HL-60/S4 treated with phorbol 12-myristate 13-acetate at 8.2 ng/mL for 4 days and 3 days (cell line): Measurements from ENCODE around the gene C12orf56.
"Not testable (repeated sequence)": the region's sequence is repeated elsewhere in the genome, so short reads cannot be mapped to it uniquely, and the experiment has no call there.

Source experiments
- in situ Hi-C: fragments of 300-500 bp; cut with MboI; formaldehyde crosslinking; loops from 2 replicates; pipeline ENCODE4 v1.15.0; 2022; ENCODE audit warnings: low sequenced_read_pairs

C12orf56 gene

DNA sequence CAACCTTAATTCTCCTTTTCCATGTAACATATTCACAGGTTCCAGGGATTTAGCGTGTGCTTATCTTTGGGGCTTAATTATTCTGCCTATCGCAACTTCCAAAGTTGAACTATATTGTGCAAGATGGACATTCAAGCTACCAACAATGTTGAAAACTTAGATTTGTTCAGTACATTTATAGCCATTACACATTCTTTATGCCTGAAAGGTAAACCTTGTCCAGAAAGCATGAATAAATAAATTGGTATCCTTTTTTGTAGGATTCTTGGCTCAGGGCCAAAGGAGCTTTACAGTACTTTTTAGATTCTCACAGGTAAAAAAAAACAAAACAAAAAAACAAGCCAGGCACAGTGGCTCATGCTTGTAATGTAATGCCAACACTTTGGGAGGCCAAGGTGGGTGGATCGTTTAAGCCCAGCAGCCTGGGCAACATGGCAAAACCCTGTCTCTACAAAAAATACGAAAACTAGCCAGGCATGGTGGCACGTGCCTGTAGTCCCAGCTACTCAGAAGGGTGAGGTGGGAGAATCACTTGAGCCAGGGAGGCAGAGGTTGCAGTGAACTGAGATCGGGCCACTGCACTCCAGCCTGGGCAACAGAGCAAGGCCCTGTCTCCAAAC lies 3.3 kb downstream of the C12orf56 start:
- in situ Hi-C loops, result no loop called here

DNA sequence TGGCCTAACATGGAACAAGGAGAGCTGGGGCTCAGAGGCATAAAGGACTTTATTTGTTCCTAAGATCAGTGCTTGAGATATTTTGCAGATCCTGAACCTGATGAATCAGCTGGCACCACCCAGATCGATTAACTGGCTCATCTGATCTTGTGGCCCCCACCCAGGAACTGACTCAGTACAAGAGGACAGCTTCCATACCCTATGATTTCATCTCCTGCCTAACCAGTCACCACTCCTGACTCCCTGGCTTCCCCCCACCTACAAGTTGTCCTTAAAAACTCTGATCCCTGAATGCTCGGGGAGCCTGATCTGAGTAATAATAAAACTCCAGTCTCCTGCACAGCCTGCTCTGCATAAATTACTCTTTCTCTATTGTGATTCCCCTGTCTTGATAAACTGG lies 5.1 kb downstream of the C12orf56 start:
- in situ Hi-C loops, result no loop called here

DNA sequence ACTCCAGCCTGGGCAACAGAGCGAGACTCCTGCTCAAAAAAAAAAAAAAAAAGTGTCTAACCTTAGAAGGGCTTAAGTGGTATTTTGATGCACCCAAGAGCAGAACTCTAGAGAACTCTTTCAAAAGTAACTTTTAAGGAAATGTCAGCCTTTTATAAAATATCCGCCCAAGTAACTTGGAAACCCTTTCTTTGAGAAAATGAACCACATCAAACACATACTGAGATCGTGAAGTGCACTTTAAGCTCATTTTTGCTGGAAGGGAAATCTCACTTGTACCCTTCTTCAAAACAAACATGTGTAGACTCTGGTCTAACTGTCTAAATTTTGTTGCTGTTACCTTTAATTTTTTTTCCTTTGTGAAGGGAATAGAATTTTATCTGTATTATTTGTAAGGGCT lies 5.5 kb downstream of the C12orf56 start:
- in situ Hi-C loops, result no loop called here

DNA sequence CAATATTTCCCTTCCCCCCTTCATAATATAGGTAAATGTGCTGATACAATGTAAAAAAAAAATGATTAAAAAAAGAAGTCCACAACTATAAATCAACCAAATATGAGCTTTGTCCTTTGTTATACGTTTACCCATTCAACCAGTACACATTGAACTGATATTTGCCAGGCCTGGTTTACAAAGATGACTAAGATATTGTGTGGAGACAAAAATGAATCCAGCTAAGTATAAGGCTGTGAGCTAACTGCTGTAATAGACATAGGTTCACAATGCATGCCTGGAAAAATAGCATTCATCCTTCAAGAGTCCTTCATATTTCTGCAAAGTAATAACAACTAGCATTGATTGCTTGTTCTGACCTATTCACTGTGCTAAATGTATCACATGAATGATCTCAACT lies 6.9 kb downstream of the C12orf56 start:
- in situ Hi-C loops, result no loop called here

DNA sequence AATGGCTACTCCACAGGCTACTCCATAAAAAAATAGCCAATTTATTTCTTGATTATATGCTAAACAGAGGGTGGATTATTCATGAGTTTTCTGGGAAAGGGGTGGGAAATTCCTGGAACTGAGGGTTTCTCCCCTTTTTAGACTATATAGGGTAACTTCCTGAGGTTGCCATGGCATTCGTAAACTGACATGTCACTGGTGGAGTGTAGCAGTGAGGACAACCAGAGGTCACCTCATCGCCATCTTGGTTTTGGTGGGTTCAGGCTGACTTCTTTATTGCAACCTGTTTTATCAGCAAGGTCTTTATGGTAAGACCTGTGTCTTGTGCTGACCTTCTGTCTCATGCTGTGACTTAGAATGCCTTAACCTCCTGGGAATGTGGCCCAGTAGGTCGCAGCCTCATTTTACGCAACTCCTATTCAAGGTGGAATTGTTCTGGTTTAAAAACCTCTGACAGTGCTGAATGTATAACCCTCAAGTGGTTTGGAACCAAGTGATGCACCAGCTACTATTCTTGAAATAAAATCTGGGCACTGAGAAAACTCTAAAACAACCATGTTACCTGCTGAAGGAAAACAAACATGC lies 27.7 kb downstream of the C12orf56 start:
- in situ Hi-C loops, result no loop called here

DNA sequence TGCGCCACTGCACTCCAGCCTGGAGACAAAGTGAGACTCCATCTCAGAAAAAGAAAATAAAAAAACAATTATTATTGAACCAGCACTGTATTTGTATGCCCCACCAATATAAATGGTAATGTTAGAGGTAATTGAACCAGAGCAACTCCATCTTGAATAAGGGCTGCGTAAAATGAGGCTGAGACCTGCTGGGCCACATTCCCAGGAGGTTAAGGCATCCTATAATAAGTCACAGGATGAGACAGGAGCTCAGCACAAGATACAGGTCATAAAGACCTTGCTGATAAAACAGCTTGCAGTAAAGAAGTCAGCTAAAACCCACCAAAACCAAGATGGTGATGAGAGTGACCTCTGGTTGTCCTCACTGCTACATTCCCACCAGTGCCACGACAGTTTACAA lies 29.4 kb downstream of the C12orf56 start:
- in situ Hi-C loops, result not testable (repeated sequence)

DNA sequence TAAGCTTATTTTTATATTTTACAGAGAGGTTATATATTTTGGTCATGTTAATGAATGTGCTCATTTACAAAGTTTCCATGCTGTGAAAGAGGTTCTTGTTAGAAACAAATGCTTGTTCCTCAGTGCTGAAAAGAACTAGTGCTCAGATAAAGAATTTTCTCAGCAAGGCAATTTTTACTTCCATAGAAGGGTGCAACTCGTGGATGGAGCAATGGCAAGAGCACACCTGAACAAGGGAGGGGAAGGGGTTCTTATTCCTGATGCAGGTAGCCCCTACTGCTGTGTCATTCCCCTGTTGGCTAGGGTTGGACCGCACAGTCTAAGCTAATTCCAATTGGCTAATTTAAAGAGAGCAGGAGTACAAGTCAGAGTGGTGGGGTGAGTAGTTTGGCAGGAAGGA lies 34.3 kb downstream of the C12orf56 start:
- in situ Hi-C loops, result not testable (repeated sequence)

DNA sequence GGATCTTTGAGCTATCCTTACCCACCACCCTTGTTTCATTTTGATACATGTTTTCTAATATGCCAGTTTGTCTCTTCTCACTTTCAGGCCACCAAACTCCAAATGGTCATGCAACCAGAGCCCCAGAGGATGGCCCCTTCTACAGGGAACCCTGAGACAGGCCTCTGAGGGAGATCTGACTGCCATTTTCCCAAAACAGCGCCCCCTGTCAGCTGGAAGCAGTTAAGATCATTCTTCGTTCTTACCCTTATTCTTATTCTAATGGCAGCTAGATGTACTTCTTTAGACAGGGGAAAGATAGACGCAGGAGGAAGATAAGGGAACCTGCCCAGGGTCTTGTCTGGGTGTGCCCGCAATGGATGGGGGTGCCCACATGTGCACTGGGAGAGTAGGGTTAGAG lies 38.4 kb downstream of the C12orf56 start:
- in situ Hi-C loops, result no loop called here

DNA sequence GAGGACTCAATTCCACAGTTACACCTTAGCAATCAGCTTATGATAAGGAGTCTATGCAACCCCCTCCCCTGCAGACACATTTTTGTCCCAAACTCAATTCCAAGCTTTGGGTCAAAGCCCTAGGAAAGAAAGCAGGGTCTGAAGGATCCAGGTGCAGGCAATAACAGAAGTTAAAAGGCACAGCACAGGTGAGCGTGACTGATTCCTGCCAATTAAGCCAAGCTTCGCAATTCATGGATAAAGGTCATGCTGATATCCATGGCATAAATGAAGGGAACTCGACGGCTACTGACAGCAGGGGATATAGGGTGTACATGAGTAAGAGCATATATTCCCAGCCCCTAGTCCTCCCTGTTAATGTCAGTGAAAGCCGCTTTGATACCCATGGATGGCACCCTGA lies 39.3 kb downstream of the C12orf56 start:
- in situ Hi-C loops, result no loop called here

DNA sequence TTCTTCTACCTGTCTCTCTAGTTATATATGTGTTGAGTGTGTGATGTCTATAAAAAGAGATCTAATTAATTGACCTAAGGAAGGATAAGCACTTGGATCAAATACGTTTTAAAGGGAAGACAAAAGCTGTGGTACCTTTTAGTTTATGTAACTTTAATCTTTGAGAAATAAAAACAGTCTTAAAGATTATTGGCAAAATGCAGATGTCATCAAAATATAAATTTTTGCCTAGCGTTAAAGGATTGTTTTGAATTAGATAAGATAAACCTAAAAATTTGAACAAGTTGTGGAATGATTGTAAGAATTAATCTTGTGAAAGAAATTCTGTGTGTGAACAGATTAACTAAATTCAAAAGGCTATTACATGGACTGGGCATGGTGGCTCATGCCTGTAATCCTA lies 42.9 kb downstream of the C12orf56 start:
- in situ Hi-C loops, result no loop called here

DNA sequence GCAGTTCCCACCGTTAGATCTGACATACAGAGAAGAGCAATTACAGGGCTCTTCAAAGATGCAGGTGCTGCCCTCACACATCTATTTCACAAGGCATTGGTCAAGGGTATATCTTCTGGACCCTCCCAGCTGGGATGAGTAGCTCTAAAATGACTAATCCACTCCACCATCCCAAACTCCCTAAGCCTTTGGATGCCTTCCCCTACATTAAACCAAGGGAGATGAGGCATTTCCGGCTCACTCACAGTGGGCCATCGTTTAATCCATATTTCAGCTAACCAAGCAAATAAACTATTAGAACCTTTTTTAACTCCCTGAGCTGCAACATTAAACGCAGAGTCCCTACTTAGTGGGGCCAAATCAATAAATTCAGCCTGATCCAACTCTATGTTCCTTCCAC lies 45.9 kb downstream of the C12orf56 start:
- in situ Hi-C loops, result not testable (repeated sequence)

DNA sequence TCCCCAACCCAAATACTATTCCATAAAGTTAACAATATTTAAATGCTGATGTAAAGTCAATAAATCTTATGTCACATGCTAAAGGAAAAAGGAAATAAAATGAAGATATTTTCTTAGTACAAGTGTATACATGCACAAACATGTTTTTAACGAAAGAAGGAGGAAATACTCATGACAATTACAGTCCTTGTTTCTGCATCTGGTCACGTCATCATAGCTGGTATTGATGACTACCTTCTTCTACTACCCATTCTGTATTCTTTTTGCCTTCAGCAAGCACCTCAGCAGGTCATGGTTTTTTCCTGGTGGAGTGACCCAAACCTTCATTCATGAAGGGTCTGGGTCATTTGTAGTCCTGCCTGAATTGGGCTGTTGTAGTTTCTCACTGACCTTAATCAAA lies 50.0 kb downstream of the C12orf56 start:
- in situ Hi-C loops, result not testable (repeated sequence)

DNA sequence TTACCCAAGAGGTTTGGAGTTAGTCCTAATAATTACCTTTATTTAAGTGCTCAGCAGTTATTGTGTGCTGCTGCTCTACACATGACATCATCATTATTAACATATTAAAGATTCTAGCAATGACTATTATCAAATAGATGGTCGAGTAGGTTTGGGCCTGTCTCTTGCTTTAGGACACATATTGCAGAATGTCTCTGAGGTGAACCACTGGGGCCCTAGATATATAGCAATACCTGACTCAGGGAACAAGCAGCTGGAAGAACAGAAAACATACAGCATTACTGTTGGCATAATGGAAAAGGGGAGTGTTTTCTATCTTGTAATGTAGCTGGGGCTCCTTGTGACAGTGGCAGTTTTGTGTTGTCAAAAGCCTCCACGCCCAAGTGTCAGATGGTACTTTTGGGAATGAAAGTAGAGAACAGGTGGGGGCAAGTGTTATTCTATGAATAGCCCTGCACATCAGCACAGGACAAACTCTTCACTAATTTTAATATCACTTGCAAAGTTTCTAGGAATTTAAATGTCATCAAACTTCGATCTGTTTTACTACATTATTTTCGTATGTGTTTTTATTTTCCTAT lies 54.6 kb downstream of the C12orf56 start:
- in situ Hi-C loops, result no loop called here

DNA sequence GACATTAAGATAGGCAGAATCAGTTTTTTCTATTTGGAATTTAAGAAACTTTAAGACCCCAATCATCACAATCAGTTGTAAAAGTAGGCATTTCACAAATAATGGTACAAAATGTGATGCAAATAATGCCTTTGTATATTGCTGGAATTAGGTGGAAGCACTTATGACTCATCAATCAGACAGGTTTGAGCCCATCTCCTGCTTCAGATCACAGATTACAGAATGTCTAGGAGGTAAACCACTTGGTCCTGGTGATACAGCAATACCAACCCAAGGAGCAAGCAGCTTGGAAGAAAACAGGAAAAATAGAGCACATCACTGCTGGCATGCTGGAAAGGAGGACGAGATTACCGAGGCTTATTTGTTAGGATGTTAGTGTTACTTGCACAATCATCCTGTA lies 57.6 kb downstream of the C12orf56 start:
- in situ Hi-C loops, result no loop called here

DNA sequence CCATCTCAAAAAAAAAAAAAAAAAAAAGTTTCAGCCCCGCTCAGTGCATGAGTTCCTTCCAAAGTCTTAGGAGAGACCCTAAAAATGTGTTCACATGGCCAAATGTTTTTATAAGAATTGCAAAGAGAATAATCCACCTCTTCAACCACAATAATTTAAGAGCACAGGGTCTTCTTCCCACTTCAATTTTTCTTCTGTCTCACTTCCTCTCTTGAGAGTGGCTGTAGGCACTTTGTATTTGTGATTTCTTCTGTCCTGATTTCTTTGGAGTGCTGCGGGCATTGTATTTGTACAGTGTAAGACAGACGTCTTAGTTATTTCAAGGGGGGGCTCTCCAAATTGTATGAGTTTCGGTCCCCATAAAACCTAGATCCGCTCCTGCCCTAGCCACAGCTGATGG lies 58.3 kb downstream of the C12orf56 start:
- in situ Hi-C loops, result no loop called here

DNA sequence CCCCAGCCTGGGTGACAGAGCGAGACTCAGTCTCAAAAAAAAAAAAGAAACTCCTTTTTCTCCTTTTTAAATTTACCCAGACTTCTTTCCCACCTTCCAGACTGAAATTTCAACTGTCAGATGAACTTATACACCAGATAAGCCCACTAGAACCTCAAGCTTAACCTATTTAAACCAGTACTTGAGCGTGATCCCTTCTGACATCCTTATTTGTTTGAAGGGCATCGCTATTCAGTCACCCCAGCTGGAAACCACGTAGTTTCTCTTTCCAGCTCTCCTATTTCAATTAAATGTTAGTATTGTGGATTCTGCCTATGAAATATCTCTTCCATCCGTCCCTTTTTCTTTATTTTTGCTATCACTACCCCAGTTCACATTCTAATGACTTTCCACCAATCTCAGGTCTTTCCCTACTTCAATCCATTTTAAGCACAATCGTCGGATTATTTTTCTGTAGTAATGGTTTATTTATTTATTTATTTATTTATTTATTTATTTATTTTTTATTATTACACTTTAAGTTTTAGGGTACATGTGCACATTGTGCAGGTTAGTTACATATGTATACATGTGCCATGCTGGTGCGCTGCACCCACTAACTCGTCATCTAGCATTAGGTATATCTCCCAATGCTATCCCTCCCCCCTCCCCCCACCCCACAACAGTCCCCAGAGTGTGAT lies 61.4 kb downstream of the C12orf56 start:
- in situ Hi-C loops, result not testable (repeated sequence)

DNA sequence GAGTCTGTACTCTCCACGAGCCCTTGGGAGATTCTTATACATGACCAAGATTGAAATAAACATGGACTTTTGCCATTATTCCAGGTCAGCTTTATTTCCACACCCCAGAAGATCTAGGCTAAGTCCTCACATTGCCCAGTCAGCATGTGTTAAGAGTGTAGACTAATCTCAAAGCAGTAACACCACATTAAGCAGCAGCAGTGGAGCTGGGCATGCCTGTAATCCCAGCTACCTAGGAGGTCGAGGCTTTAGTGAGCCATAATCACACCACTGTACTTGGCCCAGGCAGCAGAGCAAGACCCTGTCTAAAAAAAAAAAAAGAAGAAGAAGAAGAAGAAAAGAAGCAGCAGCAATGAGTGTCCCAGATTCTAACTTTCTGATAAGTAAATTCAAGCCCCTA lies 65.5 kb downstream of the C12orf56 start:
- in situ Hi-C loops, result no loop called here

DNA sequence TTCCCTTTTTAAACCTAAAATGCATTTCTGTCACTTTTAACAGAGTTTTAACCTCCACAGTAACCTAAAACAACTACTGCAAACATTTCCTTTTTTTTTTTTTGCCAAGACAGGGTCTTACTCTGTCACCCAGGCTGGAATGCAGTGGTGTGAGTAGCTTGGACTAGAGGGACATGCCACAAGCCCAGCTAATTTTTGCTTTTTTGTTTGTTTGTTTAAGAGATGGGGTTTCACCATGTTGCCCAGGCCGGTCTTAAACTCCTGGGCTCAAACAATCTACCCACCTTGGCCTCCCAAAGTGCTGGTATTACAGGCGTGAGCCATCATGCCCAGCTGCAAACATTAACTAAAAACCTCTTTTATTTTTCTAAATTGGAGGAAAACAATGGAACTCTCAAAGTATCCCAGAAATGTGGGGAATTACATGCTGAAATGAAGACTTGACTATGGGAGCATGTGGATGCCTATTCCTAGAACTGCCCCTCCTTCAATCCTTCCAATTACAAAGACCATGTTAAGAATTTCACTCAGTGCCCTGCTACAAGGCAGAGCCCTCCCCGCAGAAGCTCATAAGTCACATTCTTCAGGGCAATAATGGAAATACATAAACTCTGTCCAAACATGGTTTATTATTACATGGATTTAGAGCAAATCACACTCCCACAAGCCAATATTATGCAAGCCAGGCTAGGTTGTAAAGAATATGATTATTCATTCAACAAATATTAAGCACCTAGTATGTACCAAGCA lies 66.9 kb downstream of the C12orf56 start:
- in situ Hi-C loops, result no loop called here

DNA sequence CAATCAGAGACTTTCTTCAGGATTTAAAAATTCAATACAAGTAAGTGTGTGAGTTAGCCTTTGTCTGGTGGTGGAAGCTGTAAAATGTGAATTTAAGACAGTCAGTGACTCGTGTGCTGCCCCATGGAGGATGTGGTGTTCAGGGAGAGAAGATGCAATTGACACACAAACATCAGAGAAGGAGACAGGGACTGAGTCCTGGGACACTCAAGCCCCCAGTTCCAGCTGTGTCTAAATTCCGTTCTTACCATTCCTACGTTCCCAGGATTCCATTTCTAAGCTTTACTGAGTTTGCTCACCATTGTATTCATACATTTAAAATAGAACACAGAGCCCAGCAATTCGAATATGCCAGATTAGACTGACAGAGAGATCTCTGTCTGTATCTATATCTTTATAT lies 67.6 kb downstream of the C12orf56 start:
- in situ Hi-C loops, result no loop called here

DNA sequence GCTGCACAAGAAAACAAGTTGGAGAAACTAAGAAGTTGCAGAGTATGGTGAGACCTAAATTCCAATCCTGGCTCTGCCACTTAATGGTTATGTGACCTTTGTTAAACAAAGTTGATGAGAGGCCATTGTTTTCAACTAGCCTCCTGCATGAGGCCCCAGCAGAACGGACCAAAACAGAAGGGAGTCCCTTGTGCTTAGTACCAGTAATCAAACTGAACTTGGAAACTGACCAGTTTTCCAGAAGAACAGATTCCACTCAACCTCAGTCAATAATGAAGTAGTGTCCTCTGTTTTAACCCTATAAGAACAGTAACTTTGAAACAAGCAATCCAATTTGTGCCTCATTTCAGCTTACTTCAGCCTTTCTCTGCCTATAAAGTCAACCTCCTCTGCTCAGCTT lies 69.9 kb downstream of the C12orf56 start:
- in situ Hi-C loops, result no loop called here

DNA sequence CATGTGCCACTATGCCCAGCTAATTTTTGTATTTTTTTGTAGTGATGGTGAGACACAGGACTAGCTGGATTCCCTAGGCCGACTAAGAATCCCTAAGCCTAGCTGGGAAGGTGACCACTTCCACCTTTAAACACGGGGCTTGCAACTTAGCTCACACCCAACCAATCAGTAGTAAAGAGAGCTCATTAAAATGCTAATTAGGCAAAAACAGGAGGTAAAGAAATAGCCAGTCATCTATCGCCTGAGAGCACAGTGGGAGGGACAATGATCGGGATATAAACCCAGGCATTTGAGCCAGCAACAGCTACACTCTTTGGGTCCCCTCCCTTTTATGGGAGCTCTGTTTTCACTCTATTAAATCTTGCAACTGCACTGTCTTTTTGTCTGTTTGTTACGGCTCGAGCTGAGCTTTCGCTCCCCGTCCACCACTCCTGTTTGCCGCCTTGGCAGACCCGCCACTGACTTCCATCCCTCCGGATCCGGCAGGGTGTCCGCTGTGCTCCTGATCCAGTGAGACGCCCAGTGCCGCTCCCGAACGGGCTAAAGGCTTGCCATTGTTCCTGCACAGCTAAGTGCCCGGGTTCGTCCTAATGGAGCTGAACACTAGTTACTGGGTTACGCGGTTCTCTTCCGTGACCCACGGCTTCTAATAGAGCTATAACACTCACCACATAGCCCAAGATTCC lies 70.9 kb downstream of the C12orf56 start:
- in situ Hi-C loops, result not testable (repeated sequence)
